GM19372 (cell line): ENCODE results near the gene BSND.
A peak's percentile ranks its signal among the peaks of the same experiment; 100 is the strongest.

Source experiments
- ATAC-seq: cut with Tn5 transposase; IDR thresholded peaks from one replicate; pipeline ENCODE4 v1.9.1; 2021; ENCODE audit warnings: mild to moderate bottlenecking, low read depth, moderate library complexity; ENCODE audit not compliant: unreplicated experiment

The BSND gene

DNA sequence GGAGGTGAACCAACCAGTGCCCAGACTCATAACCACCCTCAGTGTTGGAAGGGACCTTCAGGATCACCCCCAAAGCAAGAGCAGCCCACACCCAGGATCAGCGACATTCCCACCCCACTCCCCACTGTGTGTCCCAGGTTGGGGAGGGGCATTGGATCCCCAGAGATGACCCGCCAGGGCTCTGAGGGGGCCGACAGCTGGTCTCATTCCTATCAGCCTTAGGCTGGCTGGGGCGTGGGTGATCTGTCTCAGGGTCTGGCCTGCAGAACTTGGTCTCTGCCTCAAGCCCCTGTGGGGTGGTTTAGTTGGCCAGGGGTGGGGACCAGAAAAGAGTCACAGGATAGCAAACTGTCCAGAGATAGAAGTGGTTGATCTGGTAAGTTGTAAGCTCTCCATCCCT is 7.8 kb upstream of the BSND start:
- ATAC-seq = no peak

DNA sequence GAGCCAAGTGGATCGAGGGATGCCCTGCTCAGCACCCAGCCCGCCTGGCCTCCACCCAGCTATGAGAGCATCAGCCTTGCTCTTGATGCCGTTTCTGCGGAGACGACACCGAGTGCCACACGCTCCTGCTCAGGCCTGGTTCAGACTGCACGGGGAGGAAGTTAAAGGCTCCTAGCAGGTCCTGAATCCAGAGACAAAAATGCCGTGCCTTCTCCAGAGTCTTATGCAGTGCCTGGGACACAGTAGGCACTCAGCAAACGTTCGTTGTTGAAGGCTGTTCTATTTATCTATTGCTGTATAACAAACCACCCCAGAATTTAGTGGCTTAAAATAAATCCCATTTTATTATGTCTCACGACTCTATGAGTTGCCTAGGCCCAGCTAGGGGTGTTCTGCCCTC is 6.8 kb upstream of the BSND start:
- ATAC-seq = no peak

- no peak for ATAC-seq
Measured at GRCh38 chr1:54993140-54993539, 5.6 kb upstream of the BSND start.

DNA sequence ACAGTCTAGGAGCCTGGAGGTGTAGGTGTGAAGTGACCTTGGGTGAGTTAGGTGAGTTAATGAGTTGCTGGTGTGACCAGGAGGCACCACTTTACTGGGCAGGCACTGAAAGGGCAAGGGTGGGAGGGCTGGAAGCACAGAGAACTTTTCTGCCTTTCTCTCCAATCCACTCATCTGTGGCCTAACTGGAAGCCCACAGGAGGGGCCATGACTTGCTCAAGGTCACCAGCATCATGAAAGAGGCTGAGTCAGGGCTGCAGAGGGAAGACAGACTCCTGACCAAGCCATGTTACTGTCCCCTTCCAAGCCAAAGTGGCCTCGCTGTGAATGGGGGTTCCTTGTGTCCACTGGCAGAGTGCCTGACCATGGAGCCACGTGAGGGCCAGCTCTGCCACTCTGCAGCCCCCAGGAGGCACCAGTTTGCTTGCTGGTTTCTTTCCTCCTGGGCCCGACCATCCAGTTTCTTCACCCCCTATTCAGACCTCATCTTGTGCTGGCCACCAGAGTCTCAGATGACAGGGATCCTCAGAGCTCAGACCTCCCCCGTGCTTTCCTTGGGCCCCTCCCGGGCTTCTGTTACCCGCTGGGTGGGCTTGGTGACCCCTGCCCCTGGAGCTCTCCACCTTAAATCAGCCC is 4.3 kb upstream of the BSND start:
- ATAC-seq = no peak

DNA sequence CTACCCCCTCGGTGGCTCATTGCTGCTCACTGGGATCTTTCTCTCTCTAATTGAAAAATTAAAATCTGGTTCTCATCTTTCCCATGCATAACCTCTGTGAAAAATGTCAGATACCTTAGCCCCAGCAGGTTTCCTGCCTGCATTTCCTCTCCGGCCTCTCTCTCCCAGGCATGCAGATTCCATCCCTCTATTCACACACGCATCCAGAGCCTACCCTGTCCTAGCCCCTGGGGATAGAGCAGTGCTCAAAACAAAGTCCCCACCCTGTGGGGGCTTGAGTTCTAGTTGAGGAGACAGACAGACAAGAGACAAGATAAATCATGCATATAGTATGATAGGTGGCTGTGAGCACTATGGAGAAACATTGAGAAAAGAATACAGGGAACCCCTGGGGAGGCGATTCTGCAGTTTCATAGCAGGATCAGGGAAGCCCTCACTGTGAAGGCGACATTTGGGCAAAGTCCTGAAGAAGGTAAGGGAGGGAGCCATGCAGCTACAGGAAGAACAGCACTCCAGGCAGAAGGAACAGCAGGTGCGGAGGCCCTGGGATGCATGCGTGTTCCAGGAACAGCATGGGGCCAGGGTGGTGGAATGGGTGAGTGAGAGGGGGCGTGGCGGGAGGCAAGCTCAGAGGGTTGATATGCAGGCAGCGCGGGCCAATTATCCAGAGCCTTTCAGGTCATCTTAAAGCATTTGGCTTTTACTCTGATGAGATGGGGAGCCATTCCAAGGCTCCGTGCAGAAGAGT is 3.5 kb upstream of the BSND start:
- ATAC-seq = no peak

DNA sequence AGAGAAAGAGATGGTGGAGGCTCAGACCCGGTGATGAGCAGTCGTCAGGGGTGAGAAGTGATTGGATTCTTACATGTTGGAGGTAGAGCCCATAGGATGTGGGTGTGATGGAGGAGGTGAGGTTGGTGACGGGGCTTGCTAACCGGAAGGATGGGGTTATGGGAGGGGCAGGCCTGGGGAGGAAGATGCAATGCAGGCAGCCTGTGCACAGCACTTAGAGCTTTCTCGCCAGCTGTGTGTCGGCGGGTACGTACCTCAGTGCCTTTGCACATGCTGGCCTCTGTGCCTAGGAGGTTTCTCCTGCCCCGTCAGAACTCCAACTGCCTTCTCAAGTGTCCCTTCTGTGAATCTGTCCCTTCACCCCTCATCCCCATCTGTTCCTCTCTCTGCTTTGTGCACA is 2.9 kb upstream of the BSND start:
- no peak for ATAC-seq

- ATAC-seq = peak; percentile 68
Measured at GRCh38 chr1:54996359-54996868, 2.3 kb upstream of the BSND start.

- ATAC-seq = no peak
Measured at GRCh38 chr1:54996869-54997710, 1.6 kb upstream of the BSND start.

GRCh38 chr1:54997711-54997986 is 1.1 kb upstream of the BSND start:
- no peak for ATAC-seq

- ATAC-seq = no peak
Measured at GRCh38 chr1:54998100-54998499, 633 bp upstream of the BSND start.

- ATAC-seq = no peak
Measured at GRCh38 chr1:55000110-55001085, 1.7 kb downstream of the BSND start.

- ATAC-seq = no peak
Measured at GRCh38 chr1:55001311-55001710, 2.6 kb downstream of the BSND start.

DNA sequence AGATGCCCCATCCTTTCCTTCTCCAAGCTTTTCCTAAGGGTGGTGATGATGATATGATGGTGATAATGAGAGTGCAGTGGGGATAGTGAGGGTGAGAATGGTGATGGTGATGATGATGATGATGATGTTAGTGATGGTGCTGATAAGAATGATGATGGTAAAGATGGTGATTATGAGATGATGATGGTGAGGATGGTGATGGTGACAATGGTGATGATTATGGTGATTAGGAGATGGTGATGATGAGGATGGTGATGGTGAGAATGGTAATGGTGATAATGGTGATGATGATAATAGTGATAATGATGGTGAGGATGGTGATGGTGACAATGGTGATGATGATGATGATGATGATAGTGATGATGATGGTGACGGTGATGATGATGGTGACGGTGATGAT is 4.0 kb downstream of the BSND start:
- no peak for ATAC-seq

DNA sequence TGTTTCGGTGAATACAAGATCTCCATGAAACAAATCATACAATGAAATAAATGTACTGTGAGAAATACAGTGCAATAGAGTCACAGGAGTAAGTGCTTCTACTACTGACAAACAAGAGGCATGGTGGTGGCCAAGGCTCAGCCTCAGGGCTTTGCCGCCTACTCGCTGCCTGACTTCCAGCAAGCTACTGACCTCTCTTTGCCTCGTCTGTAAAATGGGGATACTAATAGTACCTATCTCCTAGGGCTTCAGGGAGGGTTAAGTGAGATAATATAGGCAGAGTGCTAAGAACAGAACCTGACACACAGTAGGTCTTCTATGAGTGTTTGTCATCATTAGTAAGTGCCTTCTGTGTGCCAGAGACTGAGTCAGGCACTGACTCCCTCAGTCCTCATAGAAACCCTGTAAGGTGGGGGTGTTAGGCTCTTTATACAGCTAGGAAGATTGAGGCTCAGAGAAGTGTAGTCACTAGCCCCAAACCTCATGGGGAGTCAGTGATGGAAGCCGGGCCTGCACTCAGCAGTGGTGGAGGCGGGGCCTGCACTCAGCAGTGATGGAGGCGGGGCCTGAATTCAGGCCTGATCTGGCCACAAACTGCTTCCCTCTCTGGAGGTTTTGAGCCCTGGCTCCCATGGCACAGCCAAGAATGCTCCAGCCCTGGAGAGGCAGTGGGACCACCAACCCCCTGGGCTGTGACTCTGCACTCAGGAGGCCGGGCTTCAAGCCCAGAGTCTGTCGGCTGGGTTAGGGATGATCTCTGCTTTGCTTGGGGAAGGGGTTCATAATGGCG is 6.8 kb downstream of the BSND start:
- no peak for ATAC-seq

GRCh38 chr1:55006931-55007330 is 8.2 kb downstream of the BSND start:
- no peak for ATAC-seq

- ATAC-seq = no peak
Measured at GRCh38 chr1:55007625-55008024, 8.9 kb downstream of the BSND start.

DNA sequence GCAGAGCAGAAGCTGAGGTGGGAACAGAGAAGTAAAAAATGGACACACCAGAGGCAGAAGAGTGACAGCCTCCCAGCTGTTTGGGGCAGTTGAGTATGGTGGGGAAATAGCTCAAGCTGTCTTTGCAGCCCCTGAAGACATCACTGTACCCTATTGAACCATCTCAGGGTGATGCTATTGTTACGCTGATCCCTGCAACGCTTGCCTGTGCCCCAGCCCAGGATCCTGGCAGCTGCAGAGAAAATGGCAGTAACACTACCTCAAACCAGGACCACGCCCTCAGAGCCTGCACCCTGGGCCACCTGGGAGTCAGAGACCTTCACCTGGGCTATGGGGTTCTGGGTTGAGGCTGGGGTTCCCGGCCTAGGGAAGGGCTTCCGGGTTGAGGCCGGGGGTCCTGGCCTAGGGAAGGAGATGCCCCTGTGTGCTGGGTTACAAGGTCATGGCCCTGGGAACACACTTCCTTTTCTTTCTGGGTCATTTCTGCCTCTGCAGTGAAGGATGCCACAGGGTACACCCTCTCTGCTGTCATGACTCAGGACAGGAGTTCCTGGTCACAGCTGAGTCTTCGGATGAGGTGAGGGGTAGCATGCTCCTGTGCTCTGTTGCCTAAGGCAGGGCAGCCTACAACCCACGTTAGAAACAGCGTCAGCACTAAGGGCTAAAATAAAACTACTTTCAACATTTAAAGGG is 11.6 kb downstream of the BSND start:
- ATAC-seq = no peak

DNA sequence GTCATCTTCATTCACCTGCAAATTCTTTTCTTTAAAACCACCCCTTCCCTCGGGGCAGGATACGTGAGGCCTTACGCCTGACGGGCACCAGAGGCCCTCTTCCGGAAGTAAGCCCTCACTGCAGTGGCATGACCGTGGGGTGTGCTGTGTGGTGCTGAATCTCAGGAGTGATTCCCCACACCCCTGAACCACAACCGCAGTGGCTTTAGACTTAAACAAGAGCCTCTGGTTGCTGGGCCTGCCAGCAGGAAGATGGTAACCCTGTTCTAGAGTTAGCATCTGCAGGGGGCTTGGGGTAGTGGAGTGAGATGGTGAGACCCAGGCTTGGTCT is 12.1 kb downstream of the BSND start:
- no peak for ATAC-seq

DNA sequence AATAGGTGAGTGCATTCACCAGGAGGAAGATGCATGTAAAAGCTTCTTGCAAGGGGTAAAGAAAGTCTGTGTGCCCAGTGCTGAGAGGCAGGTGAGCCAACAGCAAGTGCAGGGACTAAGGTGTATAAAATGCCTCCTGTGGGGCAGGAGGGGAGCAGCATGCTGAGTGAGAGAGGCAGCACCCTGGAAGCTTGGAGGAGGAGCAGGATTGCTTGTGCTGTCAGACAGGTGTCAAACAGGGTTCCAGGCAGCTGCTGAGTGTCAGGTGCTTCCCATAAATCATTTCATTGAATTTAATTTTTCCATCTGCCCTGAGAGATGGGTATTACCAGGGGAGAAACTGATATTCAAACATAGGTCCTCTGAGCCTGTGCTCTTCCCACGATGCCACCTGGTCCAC is 13.9 kb downstream of the BSND start:
- no peak for ATAC-seq
